Hypothalamus (tissue), 51 donors: ENCODE measurements around the gene DENND1A.
A peak's percentile ranks its signal among the peaks of the same experiment; 100 is the strongest.

Experiments used
- DNase-seq, 51 donors: peaks; one replicate each; lab custom pipeline; 2025; lab: John Stamatoyannopoulos, UW

DENND1A gene

DNA sequence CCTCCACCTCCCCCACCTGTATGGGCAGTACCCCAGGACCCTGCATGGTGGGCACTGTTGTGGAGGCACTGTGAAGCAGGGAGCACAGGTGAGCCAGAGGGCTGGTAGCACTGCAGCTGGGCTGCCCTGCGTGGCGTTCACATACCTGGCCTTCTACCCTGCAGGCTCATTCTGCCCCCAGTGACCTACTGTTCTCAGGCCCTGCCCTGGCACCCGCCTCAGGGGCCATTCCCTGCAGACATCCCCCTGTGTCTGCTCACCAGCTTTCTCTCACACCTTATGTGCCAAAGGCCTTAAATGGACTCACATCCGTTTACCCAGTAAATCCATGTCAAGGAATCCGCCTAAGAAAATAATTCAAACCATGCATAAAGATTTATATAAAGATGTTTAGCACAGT, 377.4 kb downstream of the DENND1A start:
- DNase-seq = no peak

GRCh38 chr9:123551734-123552133, 378.2 kb downstream of the DENND1A start:
- no peak for DNase-seq

DNA sequence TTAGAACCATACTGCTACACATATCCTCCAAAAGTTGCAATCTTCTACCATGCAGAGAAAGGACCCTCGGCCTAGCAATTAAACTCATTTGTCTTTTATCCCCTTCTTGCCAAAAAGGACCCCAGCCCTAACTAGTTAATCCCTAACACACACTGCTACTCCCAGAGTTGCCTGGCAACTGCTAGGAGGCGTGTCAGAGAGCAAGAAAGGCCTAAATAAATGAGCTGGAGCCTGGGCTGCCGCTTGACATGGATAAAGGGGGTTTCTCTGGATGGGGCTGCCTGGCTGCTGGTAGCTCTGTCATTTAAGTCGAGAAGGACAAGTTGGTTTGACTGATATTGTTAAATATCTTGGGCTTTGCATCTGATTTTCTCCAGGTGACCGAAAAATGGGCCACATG, 379.1 kb downstream of the DENND1A start:
- DNase-seq = peak in 1 of 51 donors; percentile 9

DNA sequence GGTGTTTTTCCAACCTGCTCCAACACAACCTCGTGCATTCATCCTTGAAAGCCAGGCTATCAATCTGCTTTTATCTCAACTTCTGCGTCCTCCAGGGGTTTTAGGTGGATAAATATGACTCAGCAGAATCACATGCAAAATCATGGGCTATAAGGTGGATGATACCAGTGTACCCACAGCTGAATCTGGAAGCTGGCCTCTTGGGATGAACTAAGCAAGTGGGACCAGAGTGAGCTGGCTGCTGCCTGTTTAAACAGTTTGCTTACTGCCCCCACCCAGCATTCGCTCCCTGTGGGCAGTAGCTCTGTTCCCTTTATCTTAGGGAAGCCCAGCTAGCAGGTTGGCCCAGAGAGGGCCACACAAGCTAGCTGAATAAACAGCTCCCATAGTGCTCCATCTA, 379.9 kb downstream of the DENND1A start:
- no peak for DNase-seq

GRCh38 chr9:123548741-123549545, 381.0 kb downstream of the DENND1A start:
- peak in 3 of 51 donors; percentile 6 to 56 (median 33) for DNase-seq

DNA sequence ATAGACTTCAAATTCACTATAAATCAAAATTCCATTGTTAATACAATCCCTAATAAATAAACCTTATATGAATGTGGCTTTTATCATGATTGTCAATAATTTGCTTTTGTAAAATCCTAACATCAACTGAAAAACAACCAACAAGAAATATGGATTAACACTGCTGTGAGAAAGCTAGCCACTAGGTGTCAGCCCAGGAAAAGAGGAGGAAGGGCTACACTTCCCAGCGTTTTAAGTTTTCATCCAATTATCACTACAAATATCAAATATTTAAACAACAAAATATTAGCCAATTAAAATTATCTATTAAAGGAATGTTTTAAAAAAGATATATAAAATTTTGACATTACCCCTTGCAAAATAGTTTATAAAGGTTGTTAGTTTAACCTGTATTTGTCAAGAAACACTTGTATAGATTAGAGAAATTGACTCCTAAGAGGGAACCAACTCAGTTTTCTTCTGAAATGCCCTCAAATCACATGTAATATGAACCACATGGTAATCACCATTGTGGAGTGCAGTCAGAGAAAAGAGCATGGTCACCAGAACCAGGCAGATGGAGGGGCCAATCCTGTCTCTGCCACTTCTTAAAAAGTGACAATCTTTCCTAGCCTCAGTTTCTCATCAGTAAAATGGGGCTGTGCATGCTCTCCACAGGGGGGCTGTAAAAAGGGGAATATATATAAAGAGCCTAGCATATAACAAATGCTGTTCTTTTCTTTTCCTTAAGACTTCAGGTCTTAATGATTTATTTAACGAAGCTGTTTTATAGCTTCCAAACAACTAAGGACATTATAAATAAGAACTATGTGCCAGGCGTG, 385.7 kb downstream of the DENND1A start:
- DNase-seq = peak in 5 of 51 donors; percentile 3 to 41 (median 13)

DNA sequence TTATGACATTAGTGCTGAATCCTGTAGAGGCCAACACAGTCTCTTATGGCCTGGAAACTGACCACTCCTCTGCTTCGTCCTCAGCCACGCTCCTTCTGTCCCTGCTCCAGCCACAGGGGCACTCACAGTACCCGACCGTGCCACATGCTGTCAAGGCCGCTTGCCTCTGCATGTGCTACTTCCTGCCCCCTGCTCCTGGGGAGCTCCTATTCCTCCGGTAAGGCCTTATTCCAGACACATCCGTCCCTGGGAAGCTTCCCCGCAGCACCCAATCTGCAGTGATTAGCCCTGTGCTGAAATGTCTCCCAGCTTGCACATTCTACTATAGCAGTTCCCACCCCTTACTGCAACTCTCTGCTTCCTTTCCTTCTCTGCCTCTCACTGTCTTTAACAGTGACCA, 386.4 kb downstream of the DENND1A start:
- DNase-seq = no peak

- DNase-seq = no peak
These were observed 387.3 kb downstream of the DENND1A start for GRCh38 chr9:123542435-123543225.

GRCh38 chr9:123541411-123541810, 388.5 kb downstream of the DENND1A start:
- no peak for DNase-seq

- DNase-seq = no peak
These were observed 389.5 kb downstream of the DENND1A start for GRCh38 chr9:123540457-123540856.

DNA sequence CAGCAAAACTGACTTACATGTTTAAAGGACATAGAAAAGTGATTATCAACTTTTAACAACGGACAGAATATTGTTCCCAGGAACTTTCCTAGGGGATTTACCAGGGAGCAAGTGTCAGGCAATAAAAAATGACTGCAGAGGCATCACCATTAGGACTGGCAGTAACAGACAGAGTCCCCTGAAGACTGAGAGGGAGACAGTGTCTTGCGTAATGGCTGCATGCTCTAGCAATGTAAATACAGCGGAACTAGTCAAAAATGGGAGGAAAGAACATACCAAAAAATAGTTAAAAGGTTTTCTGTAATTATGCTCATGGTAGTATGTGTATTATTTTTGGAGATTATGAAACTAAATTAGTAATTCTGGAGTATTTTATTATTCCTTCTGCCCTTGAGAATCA, 392.1 kb downstream of the DENND1A start:
- no peak for DNase-seq

DNA sequence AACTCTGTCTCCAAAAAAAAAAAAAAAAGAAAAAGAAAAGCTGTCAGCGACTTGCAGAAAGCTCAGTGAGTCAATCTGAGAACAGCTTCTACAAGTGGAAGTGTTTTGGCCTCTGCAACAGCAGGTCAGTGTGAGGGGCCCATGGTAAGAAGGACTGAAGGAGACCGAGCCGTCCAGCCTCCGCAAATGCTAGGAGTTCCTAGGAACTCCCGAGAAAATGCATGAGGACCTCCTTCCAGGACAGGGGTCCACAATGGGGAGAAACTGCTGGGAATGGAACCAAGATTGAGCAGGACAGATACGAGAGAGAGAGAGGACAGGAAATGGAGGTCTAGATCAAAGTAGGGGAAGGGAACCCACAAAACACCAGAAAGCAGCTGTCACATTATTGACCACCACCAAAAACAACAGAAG, 393.5 kb downstream of the DENND1A start:
- DNase-seq = no peak

DNA sequence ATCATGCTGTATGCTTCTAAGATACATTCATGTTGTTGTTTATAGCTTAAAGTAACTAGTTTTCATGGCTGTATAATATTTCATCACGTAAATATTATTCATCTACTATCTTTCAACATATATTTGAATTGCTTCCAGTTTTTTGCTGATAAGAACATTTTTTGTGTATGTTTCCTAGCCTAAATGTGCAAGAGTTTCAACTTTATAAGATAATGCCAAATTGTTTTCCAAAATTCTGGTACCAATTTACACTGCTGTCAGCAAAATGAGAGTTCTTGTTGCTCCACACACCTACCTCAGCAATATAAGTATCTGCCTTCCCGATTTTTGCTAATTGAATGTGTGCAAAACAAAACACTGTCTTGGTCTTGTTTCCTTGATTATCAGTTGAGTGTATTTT, 395.6 kb downstream of the DENND1A start:
- no peak for DNase-seq

DNA sequence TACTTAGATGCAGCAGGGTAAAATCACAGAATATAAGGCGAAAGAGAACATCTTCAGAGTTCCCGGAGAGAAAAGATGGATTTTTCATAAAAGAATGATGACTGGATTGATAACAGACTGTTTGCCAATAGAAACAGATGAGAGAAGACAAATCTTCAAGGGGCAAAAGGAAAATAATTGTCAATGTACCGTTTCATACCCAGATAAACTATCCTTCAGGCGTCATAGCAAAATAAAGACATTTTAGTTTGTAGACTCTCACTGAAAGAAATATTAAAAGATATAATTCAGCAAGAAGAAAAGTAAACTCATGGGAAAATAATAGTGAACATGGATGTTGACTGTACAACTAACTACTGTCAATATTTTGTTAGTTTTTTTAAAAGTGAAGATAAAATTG, 399.7 kb downstream of the DENND1A start:
- no peak for DNase-seq

GRCh38 chr9:123528501-123528900, 401.4 kb downstream of the DENND1A start:
- DNase-seq = no peak

DNA sequence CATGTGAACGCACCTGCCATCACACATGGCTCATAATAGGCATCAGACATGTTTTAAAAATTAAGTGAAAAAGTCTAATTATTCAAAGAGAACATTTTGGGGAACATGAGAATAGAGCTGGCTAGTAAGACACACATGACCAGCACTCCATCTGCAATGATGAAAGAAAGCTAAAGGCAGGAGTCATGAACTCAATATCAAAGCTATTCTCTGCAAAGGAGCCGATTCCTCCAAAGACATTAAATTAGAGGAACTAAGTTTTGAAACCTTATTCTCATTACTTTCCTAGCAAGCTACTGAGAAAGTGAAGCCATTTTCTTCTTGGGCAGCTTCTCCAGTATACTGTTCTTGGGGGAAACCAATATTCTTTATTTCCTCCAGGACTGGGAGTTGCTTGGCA, 401.9 kb downstream of the DENND1A start:
- no peak for DNase-seq

GRCh38 chr9:123525957-123526356, 404.0 kb downstream of the DENND1A start:
- DNase-seq = no peak

DNA sequence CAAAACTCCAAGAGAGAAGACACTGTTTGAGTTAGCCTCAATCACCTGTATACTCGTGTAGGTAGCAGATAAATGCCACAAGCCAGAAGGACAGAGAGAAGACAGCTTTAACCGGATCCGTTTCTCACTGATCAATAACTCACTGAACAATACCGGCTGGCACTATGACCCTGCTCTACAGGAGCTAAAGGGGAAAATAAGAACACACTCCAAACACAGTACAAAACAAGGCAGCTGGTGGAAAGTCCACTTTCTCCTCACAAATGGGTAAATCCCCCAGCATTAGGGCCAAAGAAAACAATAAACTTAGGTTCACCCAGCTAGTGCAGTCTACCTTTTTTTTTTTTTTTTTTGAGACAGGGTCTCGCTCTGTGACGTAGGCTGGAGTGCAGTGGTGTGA, 404.5 kb downstream of the DENND1A start:
- DNase-seq = no peak

GRCh38 chr9:123524866-123525265, 405.1 kb downstream of the DENND1A start:
- DNase-seq = no peak

- no peak for DNase-seq
These were observed 406.1 kb downstream of the DENND1A start for GRCh38 chr9:123523845-123524244.

- DNase-seq = no peak
These were observed 406.9 kb downstream of the DENND1A start for GRCh38 chr9:123523001-123523400.
